Ascending aorta (tissue), 2 donors: Measurements from ENCODE around the gene PID1. TPM values are rescaled to one million over a fixed set of nuclear protein-coding genes. Genes with fewer than 3 reads are reported as not detected.

Experiments used
- DNase-seq, 2 donors: peaks; one replicate each; pipeline ENCODE4 v3.0.0-alpha.2; 2019; ENCODE audit warnings: low spot score in 2 of 2
- H3K27ac ChIP-seq, 2 donors: fragments of 200-600 bp; sonication (generic); one replicate each; pipeline ENCODE4 v1.5.1; 2016 to 2017; ENCODE audit warnings: mild to moderate bottlenecking in 1 of 2
- H3K27me3 ChIP-seq: fragments of 200-600 bp; sonication (generic); one replicate; pipeline ENCODE4 v1.5.1; 2017
- H3K36me3 ChIP-seq, 2 donors: fragments of 200-600 bp; sonication (generic); one replicate each; pipeline ENCODE4 v1.5.1; 2016
- H3K4me1 ChIP-seq, 2 donors: fragments of 200-600 bp; sonication (generic); one replicate each; pipeline ENCODE4 v1.5.1; 2016 to 2017; ENCODE audit warnings: mild to moderate bottlenecking in 1 of 2
- H3K4me3 ChIP-seq, 2 donors: fragments of 200-600 bp; sonication (generic); one replicate each; pipeline ENCODE4 v1.5.1; 2016 to 2017; ENCODE audit warnings: mild to moderate bottlenecking in 1 of 2
- H3K9me3 ChIP-seq, 2 donors: fragments of 200-600 bp; sonication (generic); one replicate each; pipeline ENCODE4 v1.5.1; 2016
- intact Hi-C: fragments of 100-400 bp; cut with DNase I; formaldehyde crosslinking; loops from one replicate; pipeline ENCODE4 v1.15.1; 2023
- total RNA-seq: library from RNA; depleted of rRNA; stranded (reverse); fragments of >200 nt; gene quantifications from one replicate; pipeline ENCODE4 v1.1.0, GENCODE V29; 2016
- TF ChIP-seq, protein P1 (sequence below), 3 experiments: fragments of 200-600 bp in 2 of 3; fragments of 450-650 bp in 1 of 3; sonication (generic) in 2 of 3; IDR thresholded peaks; one replicate each; pipeline ENCODE4 v1.5.1; 2016 to 2019; ENCODE audit warnings: antibody characterized with exemption in 3 of 3, mild to moderate bottlenecking in 1 of 3, moderate library complexity in 1 of 3

Gene PID1
- total RNA-seq, 1 donor from 2014 or later = 38.4 TPM

- Histone ChIP-seq H3K9me3 (no peaks in the 10 kb centered on the region), H3K27ac (peak overlapping the region; percentile 13 to 78), H3K4me3 (no peak overlapping the region), H3K27me3 (no peaks in the 10 kb centered on the region), H3K36me3 (peaks cover 5% of the 10 kb centered on the region in 2 donors), H3K4me1 (peaks cover 0 to 56% of the 10 kb centered on the region in 2 donors)
- no peak for DNase-seq
- intact Hi-C loops = loop anchor here (10.0 kb wide), 1 partner anchor 1438 kb away; the partner anchor contains the start of gene CCL20
- TF ChIP-seq, protein P1, sequence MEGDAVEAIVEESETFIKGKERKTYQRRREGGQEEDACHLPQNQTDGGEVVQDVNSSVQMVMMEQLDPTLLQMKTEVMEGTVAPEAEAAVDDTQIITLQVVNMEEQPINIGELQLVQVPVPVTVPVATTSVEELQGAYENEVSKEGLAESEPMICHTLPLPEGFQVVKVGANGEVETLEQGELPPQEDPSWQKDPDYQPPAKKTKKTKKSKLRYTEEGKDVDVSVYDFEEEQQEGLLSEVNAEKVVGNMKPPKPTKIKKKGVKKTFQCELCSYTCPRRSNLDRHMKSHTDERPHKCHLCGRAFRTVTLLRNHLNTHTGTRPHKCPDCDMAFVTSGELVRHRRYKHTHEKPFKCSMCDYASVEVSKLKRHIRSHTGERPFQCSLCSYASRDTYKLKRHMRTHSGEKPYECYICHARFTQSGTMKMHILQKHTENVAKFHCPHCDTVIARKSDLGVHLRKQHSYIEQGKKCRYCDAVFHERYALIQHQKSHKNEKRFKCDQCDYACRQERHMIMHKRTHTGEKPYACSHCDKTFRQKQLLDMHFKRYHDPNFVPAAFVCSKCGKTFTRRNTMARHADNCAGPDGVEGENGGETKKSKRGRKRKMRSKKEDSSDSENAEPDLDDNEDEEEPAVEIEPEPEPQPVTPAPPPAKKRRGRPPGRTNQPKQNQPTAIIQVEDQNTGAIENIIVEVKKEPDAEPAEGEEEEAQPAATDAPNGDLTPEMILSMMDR (IDR thresholded peaks at IDR 0.05) = no peak
These were observed 18.1 kb downstream of the PID1 start for GRCh38 chr2:229252996-229253395.

GRCh38 chr2:229252280-229252679 lies 18.8 kb downstream of the PID1 start:
- intact Hi-C loops = loop anchor here (10.0 kb wide), 1 partner anchor 1437 kb away; the partner anchor contains the start of gene CCL20
- peak overlapping the region; percentile 13 to 55 for H3K27ac ChIP-seq
- peaks cover 0 to 53% of the 10 kb centered on the region in 2 donors for H3K4me1 ChIP-seq

GRCh38 chr2:229249536-229249935 lies 21.6 kb downstream of the PID1 start:
- Histone ChIP-seq H3K4me1 (peaks cover 2 to 55% of the 10 kb centered on the region in 2 donors), H3K27ac (peak overlapping the region; percentile 13 to 37), H3K36me3 (no peaks in the 10 kb centered on the region), H3K9me3 (no peaks in the 10 kb centered on the region), H3K27me3 (no peaks in the 10 kb centered on the region), H3K4me3 (no peak overlapping the region)
- no peak for DNase-seq
- intact Hi-C loops = loop anchor here (5.0 kb wide), 1 partner anchor 87 kb away; no protein-coding TSS in a partner anchor
- TF ChIP-seq, protein P1 (IDR thresholded peaks at IDR 0.05) = no peak

More at GRCh38 chr2:229252280-229252679, 18.8 kb downstream of the PID1 start:
- Histone ChIP-seq H3K9me3 (no peaks in the 10 kb centered on the region), H3K36me3 (peaks cover 5% of the 10 kb centered on the region in 2 donors), H3K4me3 (no peak overlapping the region), H3K27me3 (no peaks in the 10 kb centered on the region)
- TF ChIP-seq, protein P1 (IDR thresholded peaks at IDR 0.05) = no peak
- DNase-seq = no peak

DNA sequence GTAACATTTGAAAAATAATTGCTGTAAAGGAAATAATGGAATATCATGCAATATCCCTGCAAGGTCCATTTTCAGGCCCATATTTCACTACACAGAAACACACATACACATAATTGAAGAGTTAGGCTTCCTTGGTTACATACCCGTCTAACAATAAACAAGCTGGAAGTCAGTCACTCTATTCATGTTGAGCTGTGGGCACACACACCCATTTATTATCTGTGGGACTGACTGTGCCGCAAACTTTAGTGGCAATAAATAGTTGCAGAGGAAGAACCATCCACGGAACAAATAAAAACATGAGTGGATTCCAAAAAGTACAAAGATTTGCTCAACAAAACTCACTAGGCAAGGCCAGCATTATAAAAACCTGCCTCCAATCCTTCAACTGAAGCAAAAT lies 24.8 kb downstream of the PID1 start:
- Histone ChIP-seq H3K4me3 (peak overlapping the region in 1 of 2 donors; percentile 14), H3K36me3 (no peaks in the 10 kb centered on the region), H3K27ac (peak overlapping the region; percentile 5 to 16), H3K9me3 (peaks cover under 1 to 6% of the 10 kb centered on the region in 2 donors), H3K4me1 (peaks cover 2 to 46% of the 10 kb centered on the region in 2 donors), H3K27me3 (no peaks in the 10 kb centered on the region)
- DNase-seq = no peak
- intact Hi-C loops = loop anchor here (2.0 to 5.0 kb wide), 2 partner anchors 18 to 84 kb away; no protein-coding TSS in a partner anchor
- TF ChIP-seq, protein P1 (IDR thresholded peaks at IDR 0.05) = no peak

- DNase-seq = no peak
- H3K4me1 ChIP-seq = peaks cover 2 to 45% of the 10 kb centered on the region in 2 donors
- TF ChIP-seq, protein P1 (IDR thresholded peaks at IDR 0.05) = no peak
- peak overlapping the region; percentile 16 to 34 for H3K27ac ChIP-seq
- H3K27me3 ChIP-seq = no peaks in the 10 kb centered on the region
- peaks cover 14 to 20% of the 10 kb centered on the region in 2 donors for H3K9me3 ChIP-seq
- no peak overlapping the region for H3K4me3 ChIP-seq
- no peaks in the 10 kb centered on the region for H3K36me3 ChIP-seq
- intact Hi-C loops = loop anchor here (5.0 kb wide), 1 partner anchor 83 kb away; no protein-coding TSS in a partner anchor
These were observed 26.1 kb downstream of the PID1 start for GRCh38 chr2:229244975-229245374.
